ENCODE measurements around the gene ASPG.

ASPG gene

GRCh38 chr14:104048758-104049507 is 36.6 kb upstream of the ASPG start:
- no peaks in the 10 kb centered on the region for H3K4me1 ChIP-seq (ENCODE audit: control insufficient read depth, low read length)
- no peaks in the 10 kb centered on the region for H3K36me3 ChIP-seq (ENCODE audit: control insufficient read depth, low read length)
- H3K4me3 ChIP-seq (ENCODE audit: low read length) = no peak overlapping the region
- TF ChIP-seq, protein P1, sequence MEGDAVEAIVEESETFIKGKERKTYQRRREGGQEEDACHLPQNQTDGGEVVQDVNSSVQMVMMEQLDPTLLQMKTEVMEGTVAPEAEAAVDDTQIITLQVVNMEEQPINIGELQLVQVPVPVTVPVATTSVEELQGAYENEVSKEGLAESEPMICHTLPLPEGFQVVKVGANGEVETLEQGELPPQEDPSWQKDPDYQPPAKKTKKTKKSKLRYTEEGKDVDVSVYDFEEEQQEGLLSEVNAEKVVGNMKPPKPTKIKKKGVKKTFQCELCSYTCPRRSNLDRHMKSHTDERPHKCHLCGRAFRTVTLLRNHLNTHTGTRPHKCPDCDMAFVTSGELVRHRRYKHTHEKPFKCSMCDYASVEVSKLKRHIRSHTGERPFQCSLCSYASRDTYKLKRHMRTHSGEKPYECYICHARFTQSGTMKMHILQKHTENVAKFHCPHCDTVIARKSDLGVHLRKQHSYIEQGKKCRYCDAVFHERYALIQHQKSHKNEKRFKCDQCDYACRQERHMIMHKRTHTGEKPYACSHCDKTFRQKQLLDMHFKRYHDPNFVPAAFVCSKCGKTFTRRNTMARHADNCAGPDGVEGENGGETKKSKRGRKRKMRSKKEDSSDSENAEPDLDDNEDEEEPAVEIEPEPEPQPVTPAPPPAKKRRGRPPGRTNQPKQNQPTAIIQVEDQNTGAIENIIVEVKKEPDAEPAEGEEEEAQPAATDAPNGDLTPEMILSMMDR (IDR thresholded peaks at IDR 0.05; ENCODE audit: low read depth, low read length, poor library complexity, severe bottlenecking) = no peak
- TF ChIP-seq EZH2phosphoT487 (IDR thresholded peaks at IDR 0.05; ENCODE audit: borderline replicate concordance, low read length) = no peak
- H3K27ac ChIP-seq (ENCODE audit: low read depth, low read length) = no peak overlapping the region
- H4K20me1 ChIP-seq (ENCODE audit: control insufficient read depth, insufficient read depth, low read depth, low read length) = no peaks in the 10 kb centered on the region
- H3K9me3 ChIP-seq (ENCODE audit: control insufficient read depth, insufficient read depth, low read length) = no peaks in the 10 kb centered on the region
- H3K9me2 ChIP-seq (replicated peaks; ENCODE audit: control insufficient read depth, low read length) = no peaks in the 10 kb centered on the region
- peaks cover 4% of the 10 kb centered on the region for H3K27me3 ChIP-seq (ENCODE audit: control insufficient read depth, low read length)
- H3K4me2 ChIP-seq (ENCODE audit: low read length) = no peak overlapping the region
- no peaks in the 10 kb centered on the region for H3K79me2 ChIP-seq (ENCODE audit: control insufficient read depth, low read length)
- H3F3A ChIP-seq (ENCODE audit: control insufficient read depth, insufficient read depth) = no peaks in the 10 kb centered on the region

- Histone ChIP-seq H3K4me1 (ENCODE audit: control insufficient read depth, low read length) (no peaks in the 10 kb centered on the region), H3F3A (ENCODE audit: control insufficient read depth, insufficient read depth) (no peaks in the 10 kb centered on the region), H4K20me1 (ENCODE audit: control insufficient read depth, insufficient read depth, low read depth, low read length) (no peaks in the 10 kb centered on the region), H3K79me2 (ENCODE audit: control insufficient read depth, low read length) (no peaks in the 10 kb centered on the region), H3K4me3 (ENCODE audit: low read length) (no peak overlapping the region), H3K9me3 (ENCODE audit: control insufficient read depth, insufficient read depth, low read length) (no peaks in the 10 kb centered on the region), H3K27ac (ENCODE audit: low read depth, low read length) (no peak overlapping the region), H3K36me3 (ENCODE audit: control insufficient read depth, low read length) (no peaks in the 10 kb centered on the region), H3K27me3 (ENCODE audit: control insufficient read depth, low read length) (peaks cover 4% of the 10 kb centered on the region), H3K4me2 (ENCODE audit: low read length) (no peak overlapping the region), H3K9me2 (replicated peaks; ENCODE audit: control insufficient read depth, low read length) (no peaks in the 10 kb centered on the region)
- no peak for TF ChIP-seq EZH2phosphoT487 (IDR thresholded peaks at IDR 0.05; ENCODE audit: borderline replicate concordance, low read length)
- TF ChIP-seq, protein P1 (IDR thresholded peaks at IDR 0.05; ENCODE audit: low read depth, low read length, poor library complexity, severe bottlenecking) = no peak
Observed at GRCh38 chr14:104049576-104050240, 35.8 kb upstream of the ASPG start.

- H3K4me2 ChIP-seq (ENCODE audit: low read length) = no peak overlapping the region
- TF ChIP-seq, protein P1 (IDR thresholded peaks at IDR 0.05; ENCODE audit: low read depth, low read length, poor library complexity, severe bottlenecking) = no peak
- TF ChIP-seq EZH2phosphoT487 (IDR thresholded peaks at IDR 0.05; ENCODE audit: borderline replicate concordance, low read length) = no peak
- H3K4me3 ChIP-seq (ENCODE audit: low read length) = no peak overlapping the region
- no peaks in the 10 kb centered on the region for H4K20me1 ChIP-seq (ENCODE audit: control insufficient read depth, insufficient read depth, low read depth, low read length)
- no peaks in the 10 kb centered on the region for H3F3A ChIP-seq (ENCODE audit: control insufficient read depth, insufficient read depth)
- peaks cover 4% of the 10 kb centered on the region for H3K27me3 ChIP-seq (ENCODE audit: control insufficient read depth, low read length)
- H3K27ac ChIP-seq (ENCODE audit: low read depth, low read length) = no peak overlapping the region
- H3K9me2 ChIP-seq (replicated peaks; ENCODE audit: control insufficient read depth, low read length) = no peaks in the 10 kb centered on the region
- H3K36me3 ChIP-seq (ENCODE audit: control insufficient read depth, low read length) = no peaks in the 10 kb centered on the region
- no peaks in the 10 kb centered on the region for H3K79me2 ChIP-seq (ENCODE audit: control insufficient read depth, low read length)
- H3K9me3 ChIP-seq (ENCODE audit: control insufficient read depth, insufficient read depth, low read length) = no peaks in the 10 kb centered on the region
- no peaks in the 10 kb centered on the region for H3K4me1 ChIP-seq (ENCODE audit: control insufficient read depth, low read length)
Observed at GRCh38 chr14:104051092-104051813, 34.2 kb upstream of the ASPG start.

Measured in DOHH2 (cell line).